Endometrial microvascular endothelial cells (primary cell): ENCODE measurements around the gene DNM3. TPM values are rescaled to one million over a fixed set of nuclear protein-coding genes. Genes with fewer than 3 reads are reported as not detected.

Experiments used
- in situ Hi-C: cut with HindIII; loops from 2 replicates; pipeline ENCODE4 v1.10.0; 2017; ENCODE audit warnings: low sequenced_read_pairs, low pct_unique_long_range_greater_than_20kb; ENCODE audit errors: inconsistent ontology term
- total RNA-seq: library from RNA; depleted of rRNA; stranded (reverse); fragments of >200 nt; gene quantifications from one replicate; pipeline ENCODE4 v1.2.3, GENCODE V29; 2015; ENCODE audit errors: inconsistent ontology term

DNM3 gene
- total RNA-seq, 1 donor from 2014 or later, result 0.84 TPM

GRCh38 chr1:171814692-171815091 is 26.6 kb upstream of the DNM3 start:
- in situ Hi-C loops, result no loop called here

GRCh38 chr1:171816300-171816901 is 24.9 kb upstream of the DNM3 start:
- in situ Hi-C loops, result no loop called here

- in situ Hi-C loops, result no loop called here
These were observed 23.6 kb upstream of the DNM3 start for GRCh38 chr1:171817511-171818265.

- in situ Hi-C loops, result no loop called here
These were observed 21.4 kb upstream of the DNM3 start for GRCh38 chr1:171819946-171820345.

GRCh38 chr1:171826973-171827372 is 14.3 kb upstream of the DNM3 start:
- in situ Hi-C loops, result no loop called here

- in situ Hi-C loops, result no loop called here
These were observed 12.5 kb upstream of the DNM3 start for GRCh38 chr1:171828794-171829193.

- in situ Hi-C loops, result no loop called here
These were observed 8.0 kb upstream of the DNM3 start for GRCh38 chr1:171833091-171833825.

- in situ Hi-C loops, result no loop called here
These were observed 6.5 kb upstream of the DNM3 start for GRCh38 chr1:171834821-171835220.

- in situ Hi-C loops, result no loop called here
These were observed 5.4 kb upstream of the DNM3 start for GRCh38 chr1:171835891-171836290.

- in situ Hi-C loops, result no loop called here
These were observed 848 bp downstream of the DNM3 start for GRCh38 chr1:171841931-171842761.

- in situ Hi-C loops, result no loop called here
These were observed 3.1 kb downstream of the DNM3 start for GRCh38 chr1:171844381-171844780.

GRCh38 chr1:171845998-171846397 is 4.7 kb downstream of the DNM3 start:
- in situ Hi-C loops, result no loop called here

- in situ Hi-C loops, result no loop called here
These were observed 8.1 kb downstream of the DNM3 start for GRCh38 chr1:171849245-171849898.

GRCh38 chr1:171850651-171851350 is 9.5 kb downstream of the DNM3 start:
- in situ Hi-C loops, result no loop called here

GRCh38 chr1:171852272-171852671 is 11.0 kb downstream of the DNM3 start:
- in situ Hi-C loops, result no loop called here

- in situ Hi-C loops, result no loop called here
These were observed 14.1 kb downstream of the DNM3 start for GRCh38 chr1:171855381-171855780.

- in situ Hi-C loops, result no loop called here
These were observed 17.4 kb downstream of the DNM3 start for GRCh38 chr1:171858696-171859095.

- in situ Hi-C loops, result no loop called here
These were observed 19.4 kb downstream of the DNM3 start for GRCh38 chr1:171860696-171861095.
